Peyer's patch (tissue), 4 donors: Measurements from ENCODE around the gene LNX2. TPM values are rescaled to one million over a fixed set of nuclear protein-coding genes. Genes with fewer than 3 reads are reported as not detected.

Source experiments
- DNase-seq, 3 donors: peaks; one replicate each; pipeline ENCODE4 v3.0.0-alpha.2; 2017 to 2019
- H3K27ac ChIP-seq, 4 donors: fragments of 200-600 bp; sonication (generic); one replicate each; pipeline ENCODE4 v1.5.1; 2016 to 2019
- H3K27me3 ChIP-seq, 2 donors: fragments of 200-600 bp; sonication (generic); one replicate each; pipeline ENCODE4 v1.5.1; 2019
- H3K36me3 ChIP-seq, 3 donors: fragments of 200-600 bp; sonication (generic); one replicate each; pipeline ENCODE4 v1.5.1; 2016 to 2019
- H3K4me1 ChIP-seq, 4 donors: fragments of 200-600 bp; sonication (generic); one replicate each; pipeline ENCODE4 v1.5.1; 2016 to 2019
- H3K4me3 ChIP-seq, 4 donors: fragments of 200-600 bp; sonication (generic); 1 replicate in 3 of 4; 2 replicates in 1 of 4; pipeline ENCODE4 v1.5.1; 2016 to 2019; ENCODE audit warnings: mild to moderate bottlenecking in 1 of 4
- H3K9me3 ChIP-seq, 4 donors: fragments of 200-600 bp; sonication (generic); one replicate each; pipeline ENCODE4 v1.5.1; 2016 to 2019; ENCODE audit warnings: mild to moderate bottlenecking in 1 of 4
- POLR2A ChIP-seq, 2 donors: fragments of 450-650 bp; IDR thresholded peaks; one replicate each; pipeline ENCODE4 v1.5.1; 2017; ENCODE audit warnings: antibody characterized with exemption in 2 of 2, mild to moderate bottlenecking in 2 of 2, moderate library complexity in 2 of 2
- total RNA-seq, 4 donors: library from RNA; depleted of rRNA; stranded (reverse); fragments of >200 nt; gene quantifications; one replicate each; pipeline ENCODE4 v1.1.0, GENCODE V29; 2016
- TF ChIP-seq, protein P1 (sequence below), 6 experiments: fragments of 450-650 bp in 4 of 6; fragments of 200-600 bp in 2 of 6; sonication (generic) in 1 of 6; IDR thresholded peaks; one replicate each; pipeline ENCODE4 v1.5.1; 2017 to 2019; ENCODE audit warnings: antibody characterized with exemption in 6 of 6, mild to moderate bottlenecking in 3 of 6, moderate library complexity in 1 of 6

LNX2 gene
- total RNA-seq, 4 donors from 2014 or later, result 12.4 to 39.6 (median 25.6) TPM

DNA sequence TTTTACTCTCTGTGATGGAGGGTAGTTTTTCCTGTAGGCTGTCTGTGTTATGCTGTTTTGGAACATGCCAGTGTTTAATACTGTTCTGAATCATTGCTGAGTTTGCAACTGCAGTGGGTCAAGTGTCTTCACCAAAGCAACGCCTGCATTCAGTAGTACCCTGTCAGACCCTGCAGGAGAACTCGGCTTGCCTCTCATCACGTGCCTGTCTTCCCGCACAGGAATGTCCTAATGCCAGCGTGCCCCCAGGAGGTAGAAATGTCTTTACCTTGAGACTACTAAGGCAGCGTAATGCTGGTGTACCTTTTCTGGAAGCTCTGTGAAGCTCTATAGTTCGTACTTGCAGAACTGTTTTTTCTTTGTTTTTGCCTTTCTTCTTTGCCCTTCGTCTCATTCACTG is 43.6 kb upstream of the LNX2 start:
- H3K9me3 ChIP-seq, result no peaks in the 10 kb centered on the region

GRCh38 chr13:27662738-27663470 is 42.6 kb upstream of the LNX2 start:
- H3K36me3 ChIP-seq, result peaks cover 0 to 21% (median 0%) of the 10 kb centered on the region in 3 donors
- DNase-seq, result no peak
- peaks cover 0 to 10% (median 1%) of the 10 kb centered on the region in 4 donors for H3K4me1 ChIP-seq
- H3K9me3 ChIP-seq, result no peaks in the 10 kb centered on the region
- no peak overlapping the region for H3K27ac ChIP-seq
- no peaks in the 10 kb centered on the region for H3K27me3 ChIP-seq
- H3K4me3 ChIP-seq, result no peak overlapping the region
- no peak for TF ChIP-seq POLR2A (IDR thresholded peaks at IDR 0.05)
- TF ChIP-seq, protein P1, sequence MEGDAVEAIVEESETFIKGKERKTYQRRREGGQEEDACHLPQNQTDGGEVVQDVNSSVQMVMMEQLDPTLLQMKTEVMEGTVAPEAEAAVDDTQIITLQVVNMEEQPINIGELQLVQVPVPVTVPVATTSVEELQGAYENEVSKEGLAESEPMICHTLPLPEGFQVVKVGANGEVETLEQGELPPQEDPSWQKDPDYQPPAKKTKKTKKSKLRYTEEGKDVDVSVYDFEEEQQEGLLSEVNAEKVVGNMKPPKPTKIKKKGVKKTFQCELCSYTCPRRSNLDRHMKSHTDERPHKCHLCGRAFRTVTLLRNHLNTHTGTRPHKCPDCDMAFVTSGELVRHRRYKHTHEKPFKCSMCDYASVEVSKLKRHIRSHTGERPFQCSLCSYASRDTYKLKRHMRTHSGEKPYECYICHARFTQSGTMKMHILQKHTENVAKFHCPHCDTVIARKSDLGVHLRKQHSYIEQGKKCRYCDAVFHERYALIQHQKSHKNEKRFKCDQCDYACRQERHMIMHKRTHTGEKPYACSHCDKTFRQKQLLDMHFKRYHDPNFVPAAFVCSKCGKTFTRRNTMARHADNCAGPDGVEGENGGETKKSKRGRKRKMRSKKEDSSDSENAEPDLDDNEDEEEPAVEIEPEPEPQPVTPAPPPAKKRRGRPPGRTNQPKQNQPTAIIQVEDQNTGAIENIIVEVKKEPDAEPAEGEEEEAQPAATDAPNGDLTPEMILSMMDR (IDR thresholded peaks at IDR 0.05), result no peak

More for the DNA sequence above, 43.6 kb upstream of the LNX2 start:
- Histone ChIP-seq H3K4me1 (peaks cover 0 to 5% (median 1%) of the 10 kb centered on the region in 4 donors), H3K27me3 (no peaks in the 10 kb centered on the region), H3K27ac (no peak overlapping the region), H3K36me3 (peaks cover 0 to 21% (median 0%) of the 10 kb centered on the region in 3 donors), H3K4me3 (no peak overlapping the region)
- no peak for TF ChIP-seq POLR2A (IDR thresholded peaks at IDR 0.05)
- TF ChIP-seq, protein P1 (IDR thresholded peaks at IDR 0.05), result no peak
- no peak for DNase-seq

DNA sequence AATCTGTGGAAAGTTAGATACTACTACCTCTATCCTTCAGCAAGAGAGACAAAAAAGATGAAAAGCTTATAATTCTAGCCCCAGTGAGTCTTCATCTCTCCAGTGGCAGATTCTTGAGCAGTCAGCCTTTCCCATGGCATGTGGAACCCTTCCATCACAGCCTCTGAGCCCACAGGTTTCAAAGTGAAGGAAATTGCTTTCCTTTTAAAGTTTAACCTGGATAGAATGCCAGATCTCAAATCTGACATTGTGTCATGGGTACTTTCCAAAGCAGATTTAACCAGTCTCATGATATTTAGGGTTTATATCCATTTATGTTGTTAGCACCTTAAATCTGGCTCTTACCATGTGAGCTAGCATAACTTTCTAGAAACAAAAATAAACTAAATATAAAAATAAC is 40.7 kb upstream of the LNX2 start:
- Histone ChIP-seq H3K4me1 (peaks cover 0 to 10% (median 1%) of the 10 kb centered on the region in 4 donors), H3K27ac (no peak overlapping the region), H3K36me3 (peaks cover 0 to 4% (median 0%) of the 10 kb centered on the region in 3 donors), H3K27me3 (no peaks in the 10 kb centered on the region), H3K9me3 (no peaks in the 10 kb centered on the region), H3K4me3 (no peak overlapping the region)
- TF ChIP-seq, protein P1 (IDR thresholded peaks at IDR 0.05), result no peak
- no peak for TF ChIP-seq POLR2A (IDR thresholded peaks at IDR 0.05)
- no peak for DNase-seq

DNA sequence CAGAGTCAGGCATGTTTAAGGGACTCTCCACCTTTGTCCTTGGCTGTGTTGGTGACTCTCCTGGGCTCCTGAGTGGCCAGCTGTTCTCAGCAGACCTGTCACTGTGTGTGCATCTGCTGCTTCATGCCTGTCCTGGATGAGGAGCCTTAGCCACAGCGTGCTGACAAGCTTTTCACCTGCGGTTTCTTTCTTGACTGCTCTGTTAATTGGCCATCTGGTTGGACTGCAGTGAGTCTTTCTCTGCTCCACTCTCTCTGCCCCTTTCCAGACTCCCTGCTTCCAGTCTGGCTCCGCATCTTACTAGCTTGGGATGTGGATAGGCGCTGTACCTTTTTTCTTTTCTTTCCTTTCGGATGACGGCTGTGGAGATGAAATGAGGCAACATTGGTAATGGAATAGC is 40.2 kb upstream of the LNX2 start:
- H3K4me3 ChIP-seq, result no peak overlapping the region
- no peak overlapping the region for H3K27ac ChIP-seq
- peaks cover 0 to 10% (median 1%) of the 10 kb centered on the region in 4 donors for H3K4me1 ChIP-seq
- no peaks in the 10 kb centered on the region for H3K27me3 ChIP-seq
- no peaks in the 10 kb centered on the region for H3K9me3 ChIP-seq
- no peak for DNase-seq
- H3K36me3 ChIP-seq, result no peaks in the 10 kb centered on the region
- TF ChIP-seq, protein P1 (IDR thresholded peaks at IDR 0.05), result no peak
- no peak for TF ChIP-seq POLR2A (IDR thresholded peaks at IDR 0.05)

DNA sequence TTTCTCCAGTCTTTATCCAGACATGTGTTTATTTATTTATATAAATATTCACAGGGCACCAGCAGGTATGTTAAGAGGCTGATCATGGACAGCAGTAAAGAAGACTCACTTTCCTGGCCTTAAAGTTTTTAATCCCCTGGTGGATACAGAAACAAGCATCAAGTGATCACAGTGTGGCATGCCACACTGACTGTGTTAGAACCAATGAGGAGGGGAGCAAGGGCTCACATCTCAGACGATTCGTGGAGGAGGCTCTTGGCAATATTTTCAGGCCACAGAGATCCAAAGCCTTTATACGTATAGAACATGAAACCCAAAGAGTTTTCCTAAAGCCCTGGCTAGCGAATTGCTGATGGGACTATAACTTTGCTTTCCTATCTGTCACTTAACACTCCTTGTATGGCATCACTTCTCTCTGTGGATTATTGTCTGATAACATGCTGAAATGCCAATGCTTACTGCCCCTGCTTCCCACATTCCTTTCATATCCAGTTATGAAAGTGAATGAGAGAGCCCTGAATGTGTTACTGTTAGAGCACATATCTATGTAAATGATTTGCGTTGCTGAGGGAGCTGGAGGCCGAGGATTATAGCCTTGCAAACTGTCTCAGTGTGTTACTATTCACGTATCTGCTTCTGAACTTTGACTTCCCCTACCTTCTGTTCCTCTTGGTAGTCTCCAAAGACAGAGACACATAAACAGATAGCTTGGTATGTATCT is 39.0 kb upstream of the LNX2 start:
- no peak overlapping the region for H3K4me3 ChIP-seq
- H3K27ac ChIP-seq, result no peak overlapping the region
- TF ChIP-seq, protein P1 (IDR thresholded peaks at IDR 0.05), result no peak
- TF ChIP-seq POLR2A (IDR thresholded peaks at IDR 0.05), result no peak
- H3K9me3 ChIP-seq, result no peaks in the 10 kb centered on the region
- no peaks in the 10 kb centered on the region for H3K36me3 ChIP-seq
- H3K4me1 ChIP-seq, result peaks cover 0 to 10% (median 1%) of the 10 kb centered on the region in 4 donors
- H3K27me3 ChIP-seq, result no peaks in the 10 kb centered on the region
- no peak for DNase-seq
